Right ventricle myocardium inferior (tissue), 1 donor: ENCODE results near the gene HAUS1. TPM values are rescaled to one million over a fixed set of nuclear protein-coding genes. Genes with fewer than 3 reads are reported as not detected.
"Not testable (repeated sequence)": the region's sequence is repeated elsewhere in the genome, so short reads cannot be mapped to it uniquely, and the experiment has no call there.

Experiments used
- ATAC-seq: fragments of 200-7000 bp; cut with Tn5 transposase; one replicate; pipeline ENCODE4 v1.9.1; 2020; ENCODE audit warnings: mild to moderate bottlenecking, moderate library complexity
- DNase-seq: peaks from one replicate; pipeline ENCODE4 v3.0.0; 2021; ENCODE audit errors: missing footprints
- intact Hi-C: fragments of 100-400 bp; cut with DNase I; formaldehyde crosslinking; loops from one replicate; pipeline ENCODE4 v1.11.0; 2022
- total RNA-seq: library from RNA; stranded (reverse); fragmentation: NEBNext Ultra II Directional; extraction: Animal tissue kit (Norgen Biotek cat#: 25700); gene quantifications from one replicate; pipeline ENCODE4 v1.2.1, GENCODE V29; 2021
- donor health status: DM: no; HTN: yes; CAD: no; lungs with severe emphysema.

Gene HAUS1
- total RNA-seq, 1 donor from 2014 or later = 7.1 TPM

- DNase-seq = no peak
- intact Hi-C loops = no loop called here
Measured at GRCh38 chr18:46148810-46149209, 44.6 kb downstream of the HAUS1 start.

GRCh38 chr18:46152436-46152807 is 48.2 kb downstream of the HAUS1 start:
- no peak for DNase-seq
- ATAC-seq = peak; percentile 45
- intact Hi-C loops = no loop called here

More at GRCh38 chr18:46148810-46149209, 44.6 kb downstream of the HAUS1 start:
- peak; percentile 37 for ATAC-seq

DNA sequence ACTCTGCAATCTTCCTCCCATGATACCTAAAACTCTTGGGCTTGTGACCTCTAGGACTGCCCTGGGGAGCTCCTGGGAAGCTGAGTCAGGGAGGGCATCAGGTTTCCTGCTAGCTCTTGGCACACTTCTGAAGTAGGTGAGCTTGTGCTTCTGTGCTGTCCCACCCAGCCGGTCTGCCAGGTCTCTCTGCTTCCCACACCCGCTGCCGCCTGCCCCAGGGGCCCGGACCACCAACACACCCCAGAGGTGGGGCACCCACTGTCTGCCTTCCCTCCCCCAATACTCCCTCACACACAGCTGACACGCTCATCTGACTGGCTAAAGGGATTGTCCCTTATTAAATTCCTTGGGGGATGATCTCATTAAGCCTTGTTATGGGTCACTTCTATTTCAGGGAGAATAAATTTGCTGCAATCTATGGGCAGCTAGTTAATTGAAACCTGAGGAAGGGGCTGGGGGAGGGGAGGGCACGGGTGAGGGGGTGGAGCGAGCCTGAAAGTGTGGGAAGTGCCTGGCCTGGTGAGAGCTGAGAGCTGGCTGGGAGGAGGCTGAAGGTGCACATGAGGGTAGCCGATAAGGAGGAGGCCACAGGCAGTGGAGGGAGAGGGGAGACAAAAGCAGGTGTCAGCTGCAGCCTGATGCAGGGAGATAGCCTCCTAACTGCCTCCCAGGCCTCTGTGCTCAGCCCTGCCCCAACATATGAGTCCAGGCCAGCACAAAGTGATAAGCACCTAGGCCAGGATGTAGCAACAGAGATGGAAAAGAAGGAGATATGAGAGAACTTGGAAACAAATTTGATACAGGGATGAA is 48.8 kb downstream of the HAUS1 start:
- ATAC-seq (no peak), DNase-seq (no peak)
- intact Hi-C loops = no loop called here

DNA sequence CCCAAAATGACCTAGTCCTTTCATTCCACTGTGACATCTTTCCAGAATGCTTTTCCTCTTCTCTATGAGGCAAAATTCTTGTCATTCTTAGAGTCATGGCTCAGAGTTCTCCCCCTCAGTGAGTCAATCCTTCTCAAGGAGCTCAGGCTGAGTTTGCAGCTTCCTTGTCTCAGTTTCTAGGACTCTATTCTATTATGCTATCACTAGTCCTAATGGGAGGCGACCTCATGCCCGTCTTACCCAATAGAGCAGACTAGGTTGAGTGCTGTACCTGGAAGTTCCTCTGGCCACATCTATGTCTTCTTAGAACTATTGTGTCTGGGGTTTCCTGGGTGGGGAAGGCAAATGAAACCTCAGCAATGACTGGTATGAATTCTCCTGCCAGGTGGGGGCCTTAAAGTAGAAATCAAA is 51.5 kb downstream of the HAUS1 start:
- intact Hi-C loops = no loop called here
- DNase-seq (no peak), ATAC-seq (no peak)

DNA sequence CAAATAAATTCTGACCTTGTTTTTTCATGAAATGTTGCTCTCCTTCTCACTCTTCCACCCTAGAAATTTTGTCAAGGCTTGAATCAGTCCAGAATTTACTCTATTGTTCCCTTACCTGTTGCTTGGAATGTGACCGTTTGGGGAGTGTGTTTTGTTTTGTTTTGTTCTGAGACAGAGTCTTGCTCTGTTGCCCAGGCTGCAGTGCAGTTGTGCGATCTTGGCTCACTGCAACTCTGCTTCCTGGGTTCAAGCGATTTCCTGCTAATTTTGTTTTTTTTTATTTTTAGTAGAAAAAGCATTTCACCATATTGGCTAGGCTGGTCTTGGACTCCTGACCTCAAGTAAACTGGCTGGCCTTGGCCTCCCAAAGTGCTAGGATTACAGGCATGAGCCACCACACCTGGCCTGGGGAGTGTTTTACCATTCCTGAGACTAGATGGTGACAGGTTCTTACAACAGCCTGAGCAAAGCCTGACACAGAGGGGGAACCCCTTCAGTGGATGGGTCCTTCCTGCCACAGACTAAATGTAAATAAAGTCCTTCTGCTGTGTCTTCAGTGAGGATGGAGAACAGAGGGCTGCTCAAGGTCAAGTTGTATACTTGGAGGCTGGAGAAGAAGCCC is 52.0 kb downstream of the HAUS1 start:
- intact Hi-C loops = no loop called here
- ATAC-seq (no peak), DNase-seq (no peak)

GRCh38 chr18:46156843-46157242 is 52.7 kb downstream of the HAUS1 start:
- DNase-seq = no peak
- no peak for ATAC-seq
- intact Hi-C loops = no loop called here

- no peak for ATAC-seq
- intact Hi-C loops = no loop called here
- DNase-seq = no peak
Measured at GRCh38 chr18:46158499-46158898, 54.3 kb downstream of the HAUS1 start.

DNA sequence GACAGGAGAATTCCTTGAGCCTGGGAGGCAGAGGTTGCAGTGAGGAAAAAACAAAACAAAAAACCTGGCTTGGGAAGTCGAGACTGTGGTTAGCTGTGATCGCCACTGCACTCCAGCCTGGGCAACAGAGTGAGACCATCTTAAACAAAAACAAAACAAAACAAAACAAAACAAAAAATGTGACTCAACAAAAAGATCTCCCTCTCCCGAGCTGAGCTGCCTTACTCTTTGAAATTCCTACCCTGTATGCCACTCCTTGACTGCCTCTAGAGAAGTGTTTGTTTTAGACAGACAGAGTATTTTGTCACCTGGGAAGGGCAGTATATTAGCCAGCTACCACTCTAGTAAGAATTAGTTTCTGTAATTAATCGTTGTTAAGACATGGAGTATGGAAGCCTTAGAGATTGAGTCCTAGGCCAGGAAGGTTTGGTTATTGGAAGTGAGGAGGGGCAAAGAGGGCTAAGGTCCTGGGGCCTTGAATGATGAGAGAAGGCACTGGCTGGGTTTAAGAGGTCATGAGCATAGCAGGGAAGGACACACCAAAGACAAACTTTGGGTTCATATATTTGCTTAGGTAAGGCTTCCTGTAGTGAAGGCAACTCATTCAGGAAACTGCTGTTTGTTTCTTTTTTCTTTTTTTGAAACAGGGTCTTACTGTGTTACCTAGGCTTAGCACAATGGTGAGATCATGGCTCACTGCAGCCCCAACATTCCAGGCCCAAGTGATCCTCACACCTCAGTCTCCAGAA is 56.0 kb downstream of the HAUS1 start:
- DNase-seq (no peak), ATAC-seq (no peak)
- intact Hi-C loops = no loop called here

DNA sequence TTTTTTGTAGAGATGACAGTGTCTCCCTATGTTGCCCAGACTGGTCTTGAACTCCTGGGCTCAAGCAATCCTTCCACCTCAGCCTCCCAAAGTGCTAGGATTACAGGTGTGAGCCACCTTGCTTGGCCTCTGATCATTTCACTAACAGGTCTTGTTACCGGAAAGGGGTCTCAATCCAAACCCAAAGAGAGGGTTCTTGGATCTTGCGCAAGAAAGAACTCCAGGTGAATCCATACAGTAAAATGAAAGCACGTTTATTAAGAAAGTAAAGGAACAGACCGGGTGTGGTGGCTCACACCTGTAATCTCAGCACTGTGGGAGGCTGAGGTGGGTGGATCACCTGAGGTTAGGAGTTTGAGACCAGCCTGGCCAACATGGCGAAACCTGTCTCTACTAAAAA is 56.7 kb downstream of the HAUS1 start:
- intact Hi-C loops, DNase-seq, ATAC-seq: not testable (repeated sequence)

- intact Hi-C loops = no loop called here
- ATAC-seq (no peak), DNase-seq (no peak)
Measured at GRCh38 chr18:46161703-46162396, 57.7 kb downstream of the HAUS1 start.

- DNase-seq = no peak
- intact Hi-C loops = no loop called here
- no peak for ATAC-seq
Measured at GRCh38 chr18:46163091-46163490, 58.9 kb downstream of the HAUS1 start.

- DNase-seq (no peak), ATAC-seq (no peak)
- intact Hi-C loops = no loop called here
Measured at GRCh38 chr18:46163941-46164499, 59.8 kb downstream of the HAUS1 start.

DNA sequence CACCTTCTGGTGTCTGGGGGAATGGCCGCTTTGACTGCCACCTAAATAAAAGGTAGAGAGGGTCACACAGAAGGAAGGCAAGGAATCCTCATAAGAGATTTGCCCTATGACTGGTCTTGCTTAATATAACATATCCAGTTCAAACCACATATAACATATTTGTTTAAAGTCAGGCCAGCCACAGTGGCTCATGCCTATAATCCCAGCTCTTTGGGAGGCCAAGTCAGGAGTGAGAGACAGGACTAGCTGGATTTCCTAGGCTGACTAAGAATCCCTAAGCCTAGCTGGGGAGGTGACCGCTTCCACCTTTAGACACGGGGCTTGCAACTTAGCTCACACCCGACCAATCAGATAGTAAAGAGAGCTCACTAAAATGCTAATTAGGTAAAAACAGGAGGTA is 60.3 kb downstream of the HAUS1 start:
- ATAC-seq, intact Hi-C loops, DNase-seq: not testable (repeated sequence)

- DNase-seq (no peak), ATAC-seq (no peak)
- intact Hi-C loops = no loop called here
Measured at GRCh38 chr18:46164920-46165319, 60.7 kb downstream of the HAUS1 start.

- no peak for ATAC-seq
- intact Hi-C loops = no loop called here
- no peak for DNase-seq
Measured at GRCh38 chr18:46166261-46166970, 62.2 kb downstream of the HAUS1 start.

DNA sequence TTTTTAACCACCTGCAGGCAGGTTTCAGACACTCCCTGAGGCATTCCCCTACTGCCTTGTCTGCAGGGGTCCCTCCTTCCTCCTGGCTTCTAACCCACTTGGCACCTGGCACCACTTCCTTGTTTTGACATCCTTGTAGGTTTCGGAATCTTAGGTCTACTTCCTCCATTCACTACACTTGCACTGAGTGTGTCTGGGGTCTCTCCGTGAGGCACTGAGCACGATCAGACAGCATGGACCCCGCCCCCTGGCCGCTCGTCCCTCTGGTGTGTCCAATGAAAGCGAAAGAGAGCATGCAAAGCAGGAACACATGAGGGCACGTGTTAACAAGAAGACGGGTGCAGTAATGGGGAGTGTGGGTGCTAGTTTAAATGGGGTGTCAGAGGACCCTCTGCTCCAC is 63.8 kb downstream of the HAUS1 start:
- intact Hi-C loops = no loop called here
- DNase-seq = no peak
- ATAC-seq = no peak

GRCh38 chr18:46169464-46169941 is 65.3 kb downstream of the HAUS1 start:
- no peak for DNase-seq
- ATAC-seq = no peak
- intact Hi-C loops = no loop called here

- ATAC-seq (no peak), DNase-seq (no peak)
- intact Hi-C loops = loop anchor here (5.0 kb wide), 1 partner anchor 311 kb away; no protein-coding TSS in a partner anchor
Measured at GRCh38 chr18:46171331-46171730, 67.1 kb downstream of the HAUS1 start.
